HepG2 (cell line): Measurements from ENCODE around the gene IL9R. TPM values are rescaled to one million over a fixed set of nuclear protein-coding genes. Genes with fewer than 3 reads are reported as not detected.

Experiments used
- ATAC-seq: fragments of 200-7000 bp; cut with Tn5 transposase; 3 replicates; pipeline ENCODE4 v1.9.1; 2020; ENCODE audit warnings: mild to moderate bottlenecking, moderate library complexity
- BruUV-seq: library from RNA; stranded (reverse); fragments of 400-500 nt; replicated peaks from 2 replicates; lab custom pipeline; 2021; lab: Mats Ljungman, UMichigan
- CTCF ChIA-PET: fragments of 300-600 bp; formaldehyde crosslinking; extraction: SDS; loops from one replicate; lab custom pipeline; 2021; ENCODE audit warnings: low total read pairs, inconsistent platforms, low intra/inter-chr PET ratio; lab: Yijun Ruan, JAX
- POLR2A ChIA-PET: fragments of 350-600 bp; sonication (Branson Sonifier 250); formaldehyde crosslinking; loops from one replicate; lab custom pipeline; 2020; ENCODE audit warnings: antibody characterized with exemption, inconsistent platforms; lab: Yijun Ruan, JAX
- DNase-seq: peaks from one replicate; pipeline ENCODE4 v3.0.0-alpha.2; 2015; ENCODE audit warnings: low spot score
- FAIRE-seq: peaks from 3 replicates; lab custom pipeline; 2011; peaks lifted over from hg19 to GRCh38; lab: Jason Lieb, UNC
- H2AFZ ChIP-seq: one replicate; pipeline ENCODE4 v1.6.1; 2011; ENCODE audit warnings: low read length, inconsistent platforms
- H3K27ac ChIP-seq: fragments of 300-600 bp; 3 replicates; pipeline ENCODE4 v1.8.0; 2011; ENCODE audit warnings: mixed run types, mild to moderate bottlenecking, mixed read lengths, low read length, inconsistent platforms; ENCODE audit not compliant: insufficient read depth; ENCODE audit errors: extremely low read length
- H3K27me3 ChIP-seq, 2 experiments: fragments of 200-600 bp in 1 of 2; 2 replicates in 1 of 2; 3 replicates in 1 of 2; pipeline versions ENCODE4 v1.6.0 to v1.8.0; 2011; ENCODE audit warnings: low read length in 2 of 2, mild to moderate bottlenecking in 2 of 2, moderate library complexity in 2 of 2, inconsistent platforms in 1 of 2; ENCODE audit not compliant: insufficient read depth in 2 of 2, control insufficient read depth in 1 of 2
- H3K36me3 ChIP-seq, 2 experiments: fragments of 200-600 bp in 1 of 2; replicated peaks in 1 of 2; 2 replicates in 1 of 2; 3 replicates in 1 of 2; pipeline versions ENCODE4 v1.5.1 to v1.8.0; 2011; ENCODE audit warnings: low read length in 2 of 2, inconsistent platforms in 1 of 2; ENCODE audit not compliant: insufficient read depth in 2 of 2, control insufficient read depth in 1 of 2
- H3K4me1 ChIP-seq: 2 replicates; pipeline ENCODE4 v1.5.1; 2012; ENCODE audit warnings: low read length, inconsistent platforms; ENCODE audit not compliant: insufficient read depth
- H3K4me2 ChIP-seq: 2 replicates; pipeline ENCODE4 v1.6.0; 2011; ENCODE audit warnings: low read depth, low read length, inconsistent platforms
- H3K4me3 ChIP-seq, 3 experiments: fragments of 200-600 bp in 1 of 3; sonication (generic), shearing (Covaris generic) in 1 of 3; replicated peaks in 1 of 3; 2 replicates each; pipeline ENCODE4 v1.5.1; 2011 to 2016; ENCODE audit warnings: low read length in 3 of 3, inconsistent platforms in 2 of 3, low read depth in 2 of 3, mild to moderate bottlenecking in 2 of 3, control low read depth in 1 of 3, mixed read lengths in 1 of 3; ENCODE audit not compliant: insufficient read depth in 1 of 3
- H3K79me2 ChIP-seq: one replicate; pipeline ENCODE4 v1.6.1; 2011; ENCODE audit warnings: low read length, inconsistent platforms; ENCODE audit not compliant: insufficient read depth
- H3K9ac ChIP-seq: 2 replicates; pipeline ENCODE4 v1.6.0; 2011; ENCODE audit warnings: mild to moderate bottlenecking, low read depth, low read length, inconsistent platforms; ENCODE audit not compliant: insufficient read depth
- H3K9me3 ChIP-seq: 2 replicates; pipeline ENCODE4 v1.5.1; 2012; ENCODE audit warnings: mild to moderate bottlenecking, low read length
- H4K20me1 ChIP-seq: 2 replicates; pipeline ENCODE4 v1.6.0; 2011; ENCODE audit warnings: inconsistent platforms, mild to moderate bottlenecking, low read length, moderate library complexity; ENCODE audit not compliant: insufficient read depth
- BHLHE40 ChIP-seq: IDR thresholded peaks from 2 replicates; pipeline ENCODE4 v1.6.1; 2011; ENCODE audit warnings: low read length, improper control_type of control experiment
- MAFF ChIP-seq: IDR thresholded peaks from 2 replicates; pipeline ENCODE4 v1.6.1; 2011; ENCODE audit warnings: low read depth, low read length, improper control_type of control experiment
- NFIC ChIP-seq: IDR thresholded peaks from 2 replicates; pipeline ENCODE4 v1.6.1; 2012; ENCODE audit warnings: mild to moderate bottlenecking, low read length, inconsistent platforms
- ZNF749 ChIP-seq: sonication (generic); formaldehyde crosslinking; IDR thresholded peaks from 2 replicates; pipeline ENCODE4 v1.8.0; 2022; ENCODE audit warnings: mild to moderate bottlenecking, missing genetic modification reagents, moderate library complexity, borderline replicate concordance
- WGBS: methylation state at CpG from one replicate; pipeline ENCODE4 v1.1.6; 2017; ENCODE audit warnings: low lambda C conversion rate; 5-methylcytosine and 5-hydroxymethylcytosine counted together
- in situ Hi-C: cut with HindIII; loops from 2 replicates; pipeline ENCODE4 v1.10.0; 2017; ENCODE audit warnings: low pct_unique_long_range_greater_than_20kb; ENCODE audit not compliant: extremely low pct_ligation_motif_present
- intact Hi-C: fragments of 100-400 bp; cut with micrococcal nuclease; formaldehyde crosslinking; loops from one replicate; pipeline ENCODE4 v1.10.0; 2022; ENCODE audit not compliant: unreplicated experiment
- polyA plus RNA-seq, 8 experiments: library from polyadenylated mRNA; depleted of rRNA in 3 of 8; stranded (reverse) in 7 of 8; unstranded in 1 of 8; fragments of >200 nt; fragmentation: Illumina TruSeq in 4 of 8; extraction: Trizol in 4 of 8; gene quantifications; 2 replicates each; pipeline versions ENCODE4 v1.2.1 to v1.2.3, GENCODE V29; 2011 to 2016; ENCODE audit warnings: low read depth in 4 of 8, missing spikeins in 1 of 8, mixed read lengths in 1 of 8; ENCODE audit not compliant: insufficient read depth in 1 of 8
- total RNA-seq, 5 experiments: library from RNA; depleted of rRNA; stranded (reverse); fragments of >200 nt; fragmentation: Illumina TruSeq; extraction: Trizol; gene quantifications; 2 replicates each; pipeline ENCODE4 v1.2.3, GENCODE V29; 2016; ENCODE audit warnings: low read depth in 1 of 5
- TF ChIP-seq, protein P1 (sequence below): sonication (generic); formaldehyde crosslinking; IDR thresholded peaks from 2 replicates; pipeline ENCODE4 v1.8.1; 2022; ENCODE audit warnings: low read depth, mild to moderate bottlenecking, missing genetic modification reagents
- TF ChIP-seq, protein P2 (sequence below): sonication (generic); formaldehyde crosslinking; IDR thresholded peaks from 2 replicates; pipeline ENCODE4 v1.5.0; 2020; ENCODE audit warnings: mild to moderate bottlenecking, missing genetic modification reagents

The IL9R gene
- total and polyA plus RNA-seq, 2 of the 13 experiments (the other 11 are each of a cell fraction or from before 2014, with no cell fraction given): not detected

DNA sequence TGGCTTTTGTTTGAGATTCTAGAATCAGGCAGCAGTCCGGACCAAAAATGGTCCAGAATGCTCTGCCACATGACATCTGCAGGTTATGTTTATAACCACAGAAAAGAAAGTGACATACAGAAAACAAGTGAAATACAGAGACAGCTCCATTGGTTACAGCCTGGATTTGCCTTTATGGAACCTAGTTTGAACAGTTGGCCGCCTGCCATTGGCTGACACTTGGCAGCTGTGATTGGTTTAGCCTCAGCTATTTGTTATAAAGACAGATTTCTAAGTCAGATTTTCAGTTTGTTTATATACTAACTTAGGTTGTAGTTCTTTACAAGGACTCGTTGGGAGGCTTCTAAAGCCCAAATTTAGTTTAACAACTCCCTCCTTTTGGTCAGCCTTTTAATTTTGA, 40.8 kb upstream of the IL9R start:
- H2AFZ ChIP-seq: no peak overlapping the region
- H3K79me2 ChIP-seq: no peaks in the 10 kb centered on the region
- H3K9ac ChIP-seq: no peak overlapping the region
- no peak overlapping the region for H3K4me3 ChIP-seq
- ATAC-seq: no peak
- no TSS peak for BruUV-seq
- no peaks in the 10 kb centered on the region for H3K36me3 ChIP-seq
- TF ChIP-seq, protein P1, sequence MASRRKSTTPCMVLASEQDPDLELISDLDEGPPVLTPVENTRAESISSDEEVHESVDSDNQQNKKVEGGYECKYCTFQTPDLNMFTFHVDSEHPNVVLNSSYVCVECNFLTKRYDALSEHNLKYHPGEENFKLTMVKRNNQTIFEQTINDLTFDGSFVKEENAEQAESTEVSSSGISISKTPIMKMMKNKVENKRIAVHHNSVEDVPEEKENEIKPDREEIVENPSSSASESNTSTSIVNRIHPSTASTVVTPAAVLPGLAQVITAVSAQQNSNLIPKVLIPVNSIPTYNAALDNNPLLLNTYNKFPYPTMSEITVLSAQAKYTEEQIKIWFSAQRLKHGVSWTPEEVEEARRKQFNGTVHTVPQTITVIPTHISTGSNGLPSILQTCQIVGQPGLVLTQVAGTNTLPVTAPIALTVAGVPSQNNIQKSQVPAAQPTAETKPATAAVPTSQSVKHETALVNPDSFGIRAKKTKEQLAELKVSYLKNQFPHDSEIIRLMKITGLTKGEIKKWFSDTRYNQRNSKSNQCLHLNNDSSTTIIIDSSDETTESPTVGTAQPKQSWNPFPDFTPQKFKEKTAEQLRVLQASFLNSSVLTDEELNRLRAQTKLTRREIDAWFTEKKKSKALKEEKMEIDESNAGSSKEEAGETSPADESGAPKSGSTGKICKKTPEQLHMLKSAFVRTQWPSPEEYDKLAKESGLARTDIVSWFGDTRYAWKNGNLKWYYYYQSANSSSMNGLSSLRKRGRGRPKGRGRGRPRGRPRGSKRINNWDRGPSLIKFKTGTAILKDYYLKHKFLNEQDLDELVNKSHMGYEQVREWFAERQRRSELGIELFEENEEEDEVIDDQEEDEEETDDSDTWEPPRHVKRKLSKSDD (CRISPR knock-in tag): no peak
- TF ChIP-seq BHLHE40 (no peak), MAFF (no peak)
- TF ChIP-seq, all 625 proteins: peak for 0
- Histone ChIP-seq H3K9me3 (peaks cover 50% of the 10 kb centered on the region), H3K27ac (no peak overlapping the region), H3K27me3 (no peaks in the 10 kb centered on the region), H4K20me1 (no peaks in the 10 kb centered on the region), H3K4me1 (no peaks in the 10 kb centered on the region), H3K4me2 (no peak overlapping the region)
- DNase-seq (no peak), FAIRE-seq (no peak)
- ChIA-PET POLR2A (no interaction called here), CTCF (no interaction called here)
- 21% methylated on average over 3 of the region's 3 CpGs for WGBS
- intact Hi-C loops: no loop called here
- in situ Hi-C loops: no loop called here

GRCh38 chrX:155957843-155958242, 39.7 kb upstream of the IL9R start:
- no peak overlapping the region for H3K9ac ChIP-seq
- POLR2A ChIA-PET: no interaction called here
- intact Hi-C loops (no loop called here), in situ Hi-C loops (no loop called here)
- H2AFZ ChIP-seq: no peak overlapping the region
- DNase-seq (no peak), ATAC-seq (no peak), FAIRE-seq (no peak)
- H3K9me3 ChIP-seq: peaks cover 47% of the 10 kb centered on the region
- no peak overlapping the region for H3K4me3 ChIP-seq
- H3K4me1 ChIP-seq: no peaks in the 10 kb centered on the region
- CTCF ChIA-PET: no interaction called here
- H3K4me2 ChIP-seq: no peak overlapping the region
- no peaks in the 10 kb centered on the region for H3K36me3 ChIP-seq
- H4K20me1 ChIP-seq: no peaks in the 10 kb centered on the region
- WGBS: 67% methylated on average over 6 of the region's 7 CpGs
- H3K27ac ChIP-seq: no peak overlapping the region
- TF ChIP-seq ZNF749 (CRISPR knock-in tag) (no peak), NFIC (no peak)
- TF ChIP-seq, protein P2, sequence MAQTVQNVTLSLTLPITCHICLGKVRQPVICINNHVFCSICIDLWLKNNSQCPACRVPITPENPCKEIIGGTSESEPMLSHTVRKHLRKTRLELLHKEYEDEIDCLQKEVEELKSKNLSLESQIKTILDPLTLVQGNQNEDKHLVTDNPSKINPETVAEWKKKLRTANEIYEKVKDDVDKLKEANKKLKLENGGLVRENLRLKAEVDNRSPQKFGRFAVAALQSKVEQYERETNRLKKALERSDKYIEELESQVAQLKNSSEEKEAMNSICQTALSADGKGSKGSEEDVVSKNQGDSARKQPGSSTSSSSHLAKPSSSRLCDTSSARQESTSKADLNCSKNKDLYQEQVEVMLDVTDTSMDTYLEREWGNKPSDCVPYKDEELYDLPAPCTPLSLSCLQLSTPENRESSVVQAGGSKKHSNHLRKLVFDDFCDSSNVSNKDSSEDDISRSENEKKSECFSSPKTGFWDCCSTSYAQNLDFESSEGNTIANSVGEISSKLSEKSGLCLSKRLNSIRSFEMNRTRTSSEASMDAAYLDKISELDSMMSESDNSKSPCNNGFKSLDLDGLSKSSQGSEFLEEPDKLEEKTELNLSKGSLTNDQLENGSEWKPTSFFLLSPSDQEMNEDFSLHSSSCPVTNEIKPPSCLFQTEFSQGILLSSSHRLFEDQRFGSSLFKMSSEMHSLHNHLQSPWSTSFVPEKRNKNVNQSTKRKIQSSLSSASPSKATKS (CRISPR knock-in tag): no peak
- BruUV-seq: no TSS peak
- H3K79me2 ChIP-seq: no peaks in the 10 kb centered on the region
- H3K27me3 ChIP-seq: no peaks in the 10 kb centered on the region
